Panc1 (cell line): Measurements from ENCODE around the gene RNF225. TPM values are rescaled to one million over a fixed set of nuclear protein-coding genes. Genes with fewer than 3 reads are reported as not detected.

ENCODE experiments used
- ATAC-seq: fragments of 200-7000 bp; cut with Tn5 transposase; 2 replicates; pipeline ENCODE4 v1.9.1; 2020; ENCODE audit warnings: mild to moderate bottlenecking, moderate library complexity
- BruUV-seq: library from RNA; stranded (reverse); fragments of 400-500 nt; replicated peaks from 2 replicates; lab custom pipeline; 2021; lab: Mats Ljungman, UMichigan
- CTCF ChIA-PET: fragments of 300-600 bp; sonication (Branson Sonifier 250); formaldehyde crosslinking; loops from one replicate; lab custom pipeline; 2022; ENCODE audit warnings: antibody characterized with exemption; lab: Charles Lee
- POLR2A ChIA-PET: fragments of 300-600 bp; sonication (Branson Sonifier 250); formaldehyde crosslinking; loops from one replicate; lab custom pipeline; 2022; ENCODE audit warnings: antibody characterized with exemption; lab: Charles Lee
- DNase-seq: peaks from one replicate; pipeline ENCODE4 v3.0.0-alpha.2; 2010; ENCODE audit warnings: low read depth, low spot score
- H3K27ac ChIP-seq: 2 replicates; pipeline ENCODE4 v1.5.1; 2011; ENCODE audit warnings: mild to moderate bottlenecking, low read length, inconsistent platforms
- H3K27me3 ChIP-seq: fragments of 200-500 bp; sonication (Bioruptor generic); 2 replicates; pipeline ENCODE4 v1.6.0; 2014; ENCODE audit warnings: low read length, inconsistent platforms; ENCODE audit not compliant: control insufficient read depth, insufficient read depth
- H3K36me3 ChIP-seq: fragments of 200-500 bp; sonication (Bioruptor generic); 2 replicates; pipeline ENCODE4 v1.5.1; 2014; ENCODE audit warnings: inconsistent platforms, mild to moderate bottlenecking, low read length, moderate library complexity; ENCODE audit not compliant: control insufficient read depth, insufficient read depth
- H3K4me1 ChIP-seq: 2 replicates; pipeline ENCODE4 v1.5.1; 2011; ENCODE audit warnings: inconsistent platforms, mild to moderate bottlenecking, low read length, moderate library complexity; ENCODE audit not compliant: control insufficient read depth, insufficient read depth
- H3K4me3 ChIP-seq, 2 experiments: 2 replicates each; pipeline ENCODE4 v1.5.1; 2011 to 2012; ENCODE audit warnings: low read depth in 2 of 2, low read length in 2 of 2, mild to moderate bottlenecking in 2 of 2, inconsistent platforms in 1 of 2, moderate library complexity in 1 of 2
- H3K9me3 ChIP-seq: fragments of 200-500 bp; sonication (Bioruptor generic); 2 replicates; pipeline ENCODE4 v1.5.1; 2014; ENCODE audit warnings: low read depth, mild to moderate bottlenecking, inconsistent platforms, low read length, moderate library complexity; ENCODE audit not compliant: control insufficient read depth, insufficient read depth
- POLR2AphosphoS5 ChIP-seq: IDR thresholded peaks from 2 replicates; pipeline ENCODE4 v1.6.1; 2012; ENCODE audit warnings: mild to moderate bottlenecking, low read depth, low read length, moderate library complexity
- SIN3A ChIP-seq: IDR thresholded peaks from 2 replicates; pipeline ENCODE4 v1.6.1; 2012; ENCODE audit warnings: low read depth, mild to moderate bottlenecking, low read length, moderate library complexity, borderline replicate concordance; ENCODE audit not compliant: insufficient read depth
- TCF7L2 ChIP-seq: IDR thresholded peaks from 2 replicates; pipeline ENCODE4 v1.6.1; 2011; ENCODE audit warnings: mild to moderate bottlenecking, low read depth, low read length, inconsistent platforms
- in situ Hi-C: cut with HindIII; loops from 2 replicates; pipeline ENCODE4 v1.10.0; 2016; ENCODE audit warnings: low sequenced_read_pairs, low pct_unique_long_range_greater_than_20kb
- intact Hi-C: fragments of 100-400 bp; cut with micrococcal nuclease; formaldehyde crosslinking; loops from one replicate; pipeline ENCODE4 v1.10.0; 2022; ENCODE audit not compliant: unreplicated experiment
- total RNA-seq: library from RNA; stranded (reverse); gene quantifications from one replicate; pipeline ENCODE4 v1.2.1, GENCODE V29; 2021; ENCODE audit not compliant: unreplicated experiment
- TF ChIP-seq, protein P1 (sequence below), 2 experiments: IDR thresholded peaks; 2 replicates each; pipeline ENCODE4 v1.6.1; 2011 to 2012; ENCODE audit warnings: low read depth in 2 of 2, control low read depth in 1 of 2, low read length in 1 of 2, mild to moderate bottlenecking in 1 of 2, moderate library complexity in 1 of 2; ENCODE audit not compliant: insufficient read depth in 1 of 2
- TF ChIP-seq, protein P2 (sequence below): fragments of 450-650 bp; IDR thresholded peaks from 2 replicates; pipeline ENCODE4 v1.5.1; 2017; ENCODE audit warnings: mild to moderate bottlenecking

Gene RNF225
- total RNA-seq, 1 experiment from 2014 or later = 1.6 TPM

DNA sequence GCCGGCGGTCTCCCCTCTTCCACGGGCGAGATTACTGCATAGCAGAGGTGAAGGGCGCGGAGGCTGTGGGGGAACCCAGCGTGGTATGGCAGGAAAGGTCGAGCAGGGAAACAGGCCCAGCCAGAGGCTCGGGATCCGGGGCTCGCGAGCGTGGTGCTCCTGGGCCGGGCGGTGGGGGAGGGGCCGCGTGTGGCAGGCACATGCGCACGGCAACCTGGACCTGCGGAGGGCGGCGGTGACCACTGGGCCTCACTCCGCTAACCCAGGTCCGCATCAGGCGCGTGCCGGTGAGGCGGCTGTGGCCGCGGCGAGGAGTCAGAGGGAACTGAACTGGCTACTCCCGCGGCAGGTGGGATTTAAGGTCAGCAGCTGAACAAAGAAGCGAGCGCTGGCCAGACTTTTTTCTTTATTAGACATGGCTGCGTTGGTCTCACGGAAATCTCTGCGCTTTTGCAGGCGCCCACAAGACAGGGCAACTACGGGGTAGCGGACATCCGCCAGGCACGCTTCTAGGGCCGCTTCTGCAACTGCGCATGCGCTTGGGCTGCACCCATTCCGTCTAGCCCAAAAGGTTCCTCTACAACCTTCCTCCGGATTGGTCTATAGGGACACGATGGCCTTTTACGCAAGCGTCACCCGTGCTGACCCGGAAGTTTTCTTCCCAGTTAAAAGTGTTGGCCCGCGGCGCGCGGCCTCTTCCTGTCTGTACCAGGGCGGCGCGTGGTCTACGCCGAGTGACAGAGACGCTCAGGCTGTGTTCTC is 8.7 kb upstream of the RNF225 start, which contains the start of gene RPS5:
Gene RPS5 (plus strand): TSS at position 694 of the 762 bp plus-strand sequence. CDS start 869 bp downstream, outside the sequence.
- Histone ChIP-seq H3K27ac (peak within 1 kb of the TSS; percentile 99), H3K36me3 (peaks cover 25% of the 10 kb centered on the region), H3K4me3 (peak within 1 kb of the TSS; percentile 97 to 98), H3K27me3 (no peaks in the 10 kb centered on the region), H3K4me1 (peaks cover 39% of the 10 kb centered on the region), H3K9me3 (no peaks in the 10 kb centered on the region)
- in situ Hi-C loops = no loop called here
- intact Hi-C loops = loop anchor here (5.0 kb wide), 1 partner anchor 59 kb away; the partner anchor contains the start of gene ZSCAN22
- ChIA-PET CTCF (no interaction called here), POLR2A (interaction anchor here (1.6 kb wide), 1 partner anchor 23 kb away, joined by 6 read pairs; no protein-coding TSS in a partner anchor)
- DNase-seq = peak; percentile 95
- TF ChIP-seq SIN3A (peak; percentile 89), TCF7L2 (peak; percentile 81), POLR2AphosphoS5 (peak; percentile 99)
- TF ChIP-seq, protein P1, sequence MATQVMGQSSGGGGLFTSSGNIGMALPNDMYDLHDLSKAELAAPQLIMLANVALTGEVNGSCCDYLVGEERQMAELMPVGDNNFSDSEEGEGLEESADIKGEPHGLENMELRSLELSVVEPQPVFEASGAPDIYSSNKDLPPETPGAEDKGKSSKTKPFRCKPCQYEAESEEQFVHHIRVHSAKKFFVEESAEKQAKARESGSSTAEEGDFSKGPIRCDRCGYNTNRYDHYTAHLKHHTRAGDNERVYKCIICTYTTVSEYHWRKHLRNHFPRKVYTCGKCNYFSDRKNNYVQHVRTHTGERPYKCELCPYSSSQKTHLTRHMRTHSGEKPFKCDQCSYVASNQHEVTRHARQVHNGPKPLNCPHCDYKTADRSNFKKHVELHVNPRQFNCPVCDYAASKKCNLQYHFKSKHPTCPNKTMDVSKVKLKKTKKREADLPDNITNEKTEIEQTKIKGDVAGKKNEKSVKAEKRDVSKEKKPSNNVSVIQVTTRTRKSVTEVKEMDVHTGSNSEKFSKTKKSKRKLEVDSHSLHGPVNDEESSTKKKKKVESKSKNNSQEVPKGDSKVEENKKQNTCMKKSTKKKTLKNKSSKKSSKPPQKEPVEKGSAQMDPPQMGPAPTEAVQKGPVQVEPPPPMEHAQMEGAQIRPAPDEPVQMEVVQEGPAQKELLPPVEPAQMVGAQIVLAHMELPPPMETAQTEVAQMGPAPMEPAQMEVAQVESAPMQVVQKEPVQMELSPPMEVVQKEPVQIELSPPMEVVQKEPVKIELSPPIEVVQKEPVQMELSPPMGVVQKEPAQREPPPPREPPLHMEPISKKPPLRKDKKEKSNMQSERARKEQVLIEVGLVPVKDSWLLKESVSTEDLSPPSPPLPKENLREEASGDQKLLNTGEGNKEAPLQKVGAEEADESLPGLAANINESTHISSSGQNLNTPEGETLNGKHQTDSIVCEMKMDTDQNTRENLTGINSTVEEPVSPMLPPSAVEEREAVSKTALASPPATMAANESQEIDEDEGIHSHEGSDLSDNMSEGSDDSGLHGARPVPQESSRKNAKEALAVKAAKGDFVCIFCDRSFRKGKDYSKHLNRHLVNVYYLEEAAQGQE (IDR thresholded peaks at IDR 0.05; ENCODE audit: insufficient read depth in 1 of 2, low read depth in 2 of 2, low read length in 1 of 2) = 0 out of 4 replicates have a peak, but pooled peaks of 1 of the 2 experiments have one; percentile 61
- TF ChIP-seq, protein P2, sequence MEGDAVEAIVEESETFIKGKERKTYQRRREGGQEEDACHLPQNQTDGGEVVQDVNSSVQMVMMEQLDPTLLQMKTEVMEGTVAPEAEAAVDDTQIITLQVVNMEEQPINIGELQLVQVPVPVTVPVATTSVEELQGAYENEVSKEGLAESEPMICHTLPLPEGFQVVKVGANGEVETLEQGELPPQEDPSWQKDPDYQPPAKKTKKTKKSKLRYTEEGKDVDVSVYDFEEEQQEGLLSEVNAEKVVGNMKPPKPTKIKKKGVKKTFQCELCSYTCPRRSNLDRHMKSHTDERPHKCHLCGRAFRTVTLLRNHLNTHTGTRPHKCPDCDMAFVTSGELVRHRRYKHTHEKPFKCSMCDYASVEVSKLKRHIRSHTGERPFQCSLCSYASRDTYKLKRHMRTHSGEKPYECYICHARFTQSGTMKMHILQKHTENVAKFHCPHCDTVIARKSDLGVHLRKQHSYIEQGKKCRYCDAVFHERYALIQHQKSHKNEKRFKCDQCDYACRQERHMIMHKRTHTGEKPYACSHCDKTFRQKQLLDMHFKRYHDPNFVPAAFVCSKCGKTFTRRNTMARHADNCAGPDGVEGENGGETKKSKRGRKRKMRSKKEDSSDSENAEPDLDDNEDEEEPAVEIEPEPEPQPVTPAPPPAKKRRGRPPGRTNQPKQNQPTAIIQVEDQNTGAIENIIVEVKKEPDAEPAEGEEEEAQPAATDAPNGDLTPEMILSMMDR = no peak
- peak; percentile 94 for ATAC-seq
- TSS peak; percentile 94 for BruUV-seq

DNA sequence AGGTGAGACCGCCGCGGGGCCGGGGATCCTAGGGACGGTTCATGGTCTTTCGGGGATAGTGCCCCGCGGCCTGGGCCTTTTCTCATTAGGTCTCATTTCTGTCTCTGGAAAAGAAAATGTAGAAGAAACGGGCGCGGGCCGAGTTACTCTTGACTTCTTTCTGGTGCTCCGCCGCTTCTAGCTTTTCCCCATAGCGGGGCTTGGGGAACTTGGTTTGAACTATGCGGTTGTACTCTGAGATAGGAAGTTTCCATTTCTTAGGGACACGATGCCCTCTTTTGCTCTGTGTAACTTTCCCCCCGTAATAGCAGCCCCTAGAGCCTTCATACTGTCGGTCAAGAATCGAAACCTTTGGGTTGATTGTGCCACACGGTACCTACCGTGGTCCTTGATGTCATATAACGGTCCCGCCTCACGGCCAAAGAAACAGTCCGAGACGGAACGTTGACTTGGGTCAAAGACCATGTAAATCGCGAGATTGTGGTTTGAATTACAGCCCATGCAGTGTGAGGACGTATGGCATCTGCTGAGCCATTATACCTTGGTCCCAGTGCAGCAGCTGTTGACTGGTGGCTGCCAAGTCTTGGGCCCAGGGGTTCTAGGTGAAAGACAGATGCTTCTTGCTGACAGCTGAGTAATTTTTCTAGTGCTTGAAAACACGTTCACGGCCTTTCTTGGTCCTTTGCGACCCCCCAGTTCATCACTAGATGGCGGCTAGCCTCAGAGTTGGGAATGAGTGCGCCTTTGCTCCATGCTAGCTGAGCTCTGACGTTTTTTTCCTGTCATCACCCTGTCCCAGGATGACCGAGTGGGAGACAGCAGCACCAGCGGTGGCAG is 7.9 kb upstream of the RNF225 start:
- in situ Hi-C loops (no loop called here), intact Hi-C loops (loop anchor here (5.0 kb wide), 1 partner anchor 60 kb away; the partner anchor contains the start of gene ZSCAN22)
- ATAC-seq (0 out of 2 replicates have a peak, but pooled peaks have one; percentile 1), DNase-seq (no peak)
- peaks cover 33% of the 10 kb centered on the region for H3K4me1 ChIP-seq
- H3K9me3 ChIP-seq = no peaks in the 10 kb centered on the region
- H3K27ac ChIP-seq = peak overlapping the region; percentile 99
- H3K36me3 ChIP-seq = peaks cover 27% of the 10 kb centered on the region
- CTCF ChIA-PET = no interaction called here
- POLR2A ChIA-PET = no interaction called here
- H3K4me3 ChIP-seq = peak overlapping the region; percentile 97 to 98
- no TSS peak for BruUV-seq
- TF ChIP-seq TCF7L2 (no peak), SIN3A (0 out of 2 replicates have a peak, but pooled peaks have one; percentile 48), POLR2AphosphoS5 (peak; percentile 16)
- TF ChIP-seq, protein P1 (IDR thresholded peaks at IDR 0.05; ENCODE audit: insufficient read depth in 1 of 2, low read depth in 2 of 2, low read length in 1 of 2) = no peak
- TF ChIP-seq, protein P2 = no peak
- H3K27me3 ChIP-seq = no peaks in the 10 kb centered on the region
